ENCODE data around the gene CD8A.

Gene CD8A

DNA sequence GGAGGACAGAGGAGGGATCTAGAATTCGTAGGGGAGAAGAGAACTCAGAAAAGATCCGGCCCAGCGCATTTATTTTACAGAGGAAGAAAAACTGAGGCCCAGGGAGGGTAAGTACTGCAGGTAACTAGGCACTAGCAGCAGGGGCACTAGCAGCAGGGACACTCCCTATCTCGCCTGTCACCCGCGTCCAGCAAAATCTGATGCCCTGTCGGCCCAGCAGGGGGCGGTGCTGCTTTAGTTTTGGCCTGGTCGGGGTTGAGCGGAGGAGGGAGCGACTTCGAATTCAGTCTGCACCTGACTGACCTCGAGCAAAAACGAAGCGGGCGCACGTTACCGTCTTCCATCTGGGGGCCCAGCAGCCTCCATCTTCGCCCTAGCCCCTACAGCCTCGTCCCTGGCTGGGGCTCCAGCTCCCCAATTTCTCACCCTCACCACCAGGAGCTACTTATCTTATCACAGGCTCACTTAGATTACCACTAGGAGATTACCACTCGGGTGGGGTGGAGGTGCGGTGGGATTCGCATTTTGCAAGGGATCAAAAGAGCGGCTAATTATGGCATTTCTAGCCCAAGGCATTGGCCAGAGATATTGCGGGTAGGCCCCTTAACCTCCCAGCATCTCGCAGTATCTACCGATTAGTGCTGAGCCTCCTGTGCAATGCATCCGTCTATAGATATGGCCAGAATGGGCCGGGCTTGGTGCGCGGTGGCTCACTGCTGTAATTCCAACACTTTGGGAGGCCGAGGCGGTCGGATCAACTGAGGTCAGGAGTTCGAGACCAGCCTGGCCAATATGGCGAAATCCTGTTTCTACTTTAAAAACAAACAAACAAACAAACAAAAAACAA lies 17.8 kb upstream of the CD8A start:
- DNase-seq (ENCODE audit: low spot score) = peak; percentile 95

- no peak for DNase-seq (ENCODE audit: low spot score)
Measured at GRCh38 chr2:86807468-86808275, 17.0 kb upstream of the CD8A start.

GRCh38 chr2:86807133-86807467 lies 16.4 kb upstream of the CD8A start:
- DNase-seq (ENCODE audit: low spot score) = no peak

- DNase-seq (ENCODE audit: low spot score) = no peak
Measured at GRCh38 chr2:86806059-86806857, 15.5 kb upstream of the CD8A start.

- no peak for DNase-seq (ENCODE audit: low spot score)
Measured at GRCh38 chr2:86800856-86801567, 10.3 kb upstream of the CD8A start.

DNA sequence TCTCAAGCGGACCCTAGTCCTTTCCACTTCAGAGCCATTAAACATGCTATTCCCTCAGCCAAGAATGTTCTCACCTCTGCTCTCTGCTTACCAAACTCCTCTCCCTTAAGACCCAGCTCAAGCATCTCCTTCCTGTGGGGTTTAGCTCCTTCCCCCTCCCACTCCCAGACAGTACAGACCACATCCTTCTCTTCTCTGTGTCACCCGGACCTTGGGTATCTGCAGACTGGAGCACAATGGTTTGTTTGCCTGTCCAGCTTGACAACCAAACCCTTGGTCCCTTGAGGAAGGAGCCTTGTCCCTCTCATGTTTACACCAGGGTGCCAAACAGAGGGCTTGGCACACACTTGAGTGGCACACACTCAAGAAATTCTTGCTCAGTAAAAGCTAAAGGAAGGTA lies 4.1 kb upstream of the CD8A start:
- DNase-seq (ENCODE audit: low spot score) = no peak

DNA sequence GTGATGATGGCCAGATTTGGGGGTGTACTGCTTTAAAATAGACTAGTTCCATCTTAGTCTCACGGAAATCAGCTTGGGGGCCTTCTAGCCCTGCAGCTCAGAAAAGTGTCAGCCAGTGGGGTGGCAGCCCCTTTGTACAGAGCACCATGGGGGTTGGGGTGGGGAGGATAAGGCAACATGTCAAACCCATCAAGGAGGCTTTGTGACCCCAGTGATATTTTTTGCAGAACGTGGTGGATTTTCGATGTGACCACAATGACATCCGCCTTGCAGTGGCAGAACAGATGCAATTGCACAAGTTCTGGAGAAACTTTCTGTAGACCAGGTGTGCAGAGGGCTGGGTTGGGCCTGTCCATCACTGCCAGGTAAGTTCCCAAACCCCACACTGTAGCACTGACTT lies 3.0 kb upstream of the CD8A start:
- DNase-seq (ENCODE audit: low spot score) = no peak

- no peak for DNase-seq (ENCODE audit: low spot score)
Measured at GRCh38 chr2:86791573-86791972, 860 bp upstream of the CD8A start.

- DNase-seq (ENCODE audit: low spot score) = no peak
Measured at GRCh38 chr2:86790134-86790675, 508 bp downstream of the CD8A start.

DNA sequence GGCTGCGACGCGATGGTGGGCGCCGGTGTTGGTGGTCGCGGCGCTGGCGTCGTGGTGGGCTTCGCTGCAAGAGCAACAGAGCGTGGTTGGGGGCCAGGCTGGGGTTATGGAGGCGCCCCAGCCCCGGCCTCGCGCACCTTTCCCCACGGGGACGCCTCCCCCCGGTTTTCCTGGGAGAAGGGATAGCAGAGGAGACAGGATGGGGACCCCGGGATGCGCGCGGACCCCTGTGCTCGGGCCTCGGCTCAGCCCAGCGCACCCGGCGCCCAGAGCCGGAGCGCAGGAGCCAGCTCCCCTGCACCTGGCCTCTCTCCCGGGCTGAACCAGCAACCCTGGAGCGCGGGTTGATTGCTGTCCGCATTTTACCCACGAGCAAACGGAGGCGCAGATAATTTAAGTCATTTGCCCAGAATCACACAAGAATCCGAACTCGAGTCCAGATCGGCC lies 1.0 kb downstream of the CD8A start:
- DNase-seq (ENCODE audit: low spot score) = no peak

GRCh38 chr2:86788881-86789686 lies 1.6 kb downstream of the CD8A start:
- no peak for DNase-seq (ENCODE audit: low spot score)

GRCh38 chr2:86788165-86788564 lies 2.5 kb downstream of the CD8A start:
- no peak for DNase-seq (ENCODE audit: low spot score)

GRCh38 chr2:86787736-86788135 lies 3.0 kb downstream of the CD8A start:
- DNase-seq (ENCODE audit: low spot score) = no peak

- no peak for DNase-seq (ENCODE audit: low spot score)
Measured at GRCh38 chr2:86786001-86786536, 4.6 kb downstream of the CD8A start.

DNA sequence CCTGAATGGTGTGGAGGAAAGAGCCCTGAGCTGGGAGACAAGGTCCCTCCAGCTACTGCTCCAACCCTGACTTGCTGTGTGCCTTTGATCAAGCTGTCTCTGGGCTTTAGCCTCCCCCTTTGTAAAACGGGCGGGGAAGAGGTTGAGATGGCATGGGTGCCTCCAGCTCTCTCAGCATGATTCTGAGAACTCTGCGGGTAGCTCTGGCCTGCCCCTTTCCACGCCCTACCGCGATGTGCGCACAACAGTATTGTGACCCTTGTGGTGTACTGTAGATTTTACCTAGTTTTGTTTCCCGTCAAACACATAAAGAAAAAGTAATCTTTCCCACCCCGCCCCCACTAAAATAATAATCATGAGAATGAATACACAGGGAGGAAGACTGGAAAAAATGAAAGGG lies 5.3 kb downstream of the CD8A start:
- DNase-seq (ENCODE audit: low spot score) = no peak

GRCh38 chr2:86783615-86784339 lies 6.9 kb downstream of the CD8A start:
- no peak for DNase-seq (ENCODE audit: low spot score)

DNA sequence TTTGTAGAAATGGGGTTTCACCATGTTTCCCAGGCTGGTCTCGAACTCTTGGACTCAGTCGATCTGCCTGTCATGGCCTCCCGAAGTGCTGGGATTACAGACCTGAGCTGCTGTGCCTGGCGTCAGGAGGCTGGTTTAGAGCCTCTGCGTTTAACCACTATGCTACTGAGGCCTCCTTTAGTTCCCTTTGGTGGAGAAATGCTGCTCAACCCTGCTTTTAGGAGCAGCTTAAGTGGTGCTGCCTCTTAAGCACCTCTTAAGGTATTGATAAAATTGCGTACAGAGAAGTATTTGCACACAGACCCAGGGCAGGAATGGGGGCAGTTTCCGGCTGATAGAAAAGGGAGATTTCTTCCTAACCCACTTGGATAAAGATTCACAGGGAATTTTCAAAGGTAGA lies 8.0 kb downstream of the CD8A start:
- DNase-seq (ENCODE audit: low spot score) = no peak

GRCh38 chr2:86781363-86781762 lies 9.3 kb downstream of the CD8A start:
- no peak for DNase-seq (ENCODE audit: low spot score)

DNA sequence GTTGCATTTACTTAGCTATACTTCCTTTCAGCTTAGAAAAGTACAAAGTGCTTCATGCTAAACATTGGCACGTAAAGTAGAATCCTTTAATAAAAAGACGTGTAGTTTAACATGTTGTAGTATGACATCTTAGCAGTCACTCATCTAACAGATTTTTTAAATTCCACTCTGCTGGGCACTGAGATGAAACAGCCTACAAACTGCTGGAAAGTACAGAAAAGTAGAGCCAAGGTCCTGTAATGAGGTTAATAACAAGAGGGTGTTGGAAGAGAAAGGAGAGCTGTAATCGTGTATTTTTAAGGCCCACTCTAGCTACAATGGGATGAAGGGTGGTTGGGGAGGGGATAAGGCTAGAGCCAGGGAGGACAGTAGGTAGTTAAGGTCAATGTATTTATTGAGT lies 10.7 kb downstream of the CD8A start:
- DNase-seq (ENCODE audit: low spot score) = no peak

DNA sequence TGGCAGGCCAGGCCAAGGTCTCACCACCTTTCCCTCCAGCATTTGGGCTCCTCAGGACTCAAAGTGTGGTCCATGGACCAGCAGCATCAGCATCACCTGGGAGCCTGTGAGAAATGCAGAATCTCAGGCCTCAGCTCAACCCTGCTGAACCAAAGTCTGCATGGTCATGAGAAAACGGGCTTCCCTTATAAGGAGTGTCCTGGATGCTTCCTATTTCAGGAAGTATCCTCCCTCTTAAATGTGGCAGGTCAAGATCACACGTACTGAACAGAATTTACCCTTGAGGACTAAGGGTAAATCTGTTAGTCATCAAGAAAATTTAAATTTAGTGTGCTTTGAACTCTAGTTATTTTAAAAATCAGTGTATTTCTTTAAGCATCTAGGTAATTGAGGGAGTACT lies 11.8 kb downstream of the CD8A start:
- DNase-seq (ENCODE audit: low spot score) = no peak

Measured in AG08396 (cell line).